PC-3 (cell line): Measurements from ENCODE around the gene CA5B.

Experiments used
- EZH2 ChIP-seq: fragments of 300-600 bp; sonication (generic); IDR thresholded peaks from one replicate; pipeline ENCODE4 v1.6.1; 2017; ENCODE audit warnings: antibody characterized with exemption, mild to moderate bottlenecking, low read length; ENCODE audit not compliant: unreplicated experiment
- TF ChIP-seq, protein P1 (sequence below): fragments of 300-600 bp; sonication (generic); conservative IDR thresholded peaks from 2 replicates; pipeline ENCODE4 v1.5.1; 2017; ENCODE audit warnings: antibody characterized with exemption, low read depth, mild to moderate bottlenecking, low read length

GRCh38 chrX:15719324-15719968 is 18.6 kb upstream of the CA5B start:
- TF ChIP-seq, protein P1, sequence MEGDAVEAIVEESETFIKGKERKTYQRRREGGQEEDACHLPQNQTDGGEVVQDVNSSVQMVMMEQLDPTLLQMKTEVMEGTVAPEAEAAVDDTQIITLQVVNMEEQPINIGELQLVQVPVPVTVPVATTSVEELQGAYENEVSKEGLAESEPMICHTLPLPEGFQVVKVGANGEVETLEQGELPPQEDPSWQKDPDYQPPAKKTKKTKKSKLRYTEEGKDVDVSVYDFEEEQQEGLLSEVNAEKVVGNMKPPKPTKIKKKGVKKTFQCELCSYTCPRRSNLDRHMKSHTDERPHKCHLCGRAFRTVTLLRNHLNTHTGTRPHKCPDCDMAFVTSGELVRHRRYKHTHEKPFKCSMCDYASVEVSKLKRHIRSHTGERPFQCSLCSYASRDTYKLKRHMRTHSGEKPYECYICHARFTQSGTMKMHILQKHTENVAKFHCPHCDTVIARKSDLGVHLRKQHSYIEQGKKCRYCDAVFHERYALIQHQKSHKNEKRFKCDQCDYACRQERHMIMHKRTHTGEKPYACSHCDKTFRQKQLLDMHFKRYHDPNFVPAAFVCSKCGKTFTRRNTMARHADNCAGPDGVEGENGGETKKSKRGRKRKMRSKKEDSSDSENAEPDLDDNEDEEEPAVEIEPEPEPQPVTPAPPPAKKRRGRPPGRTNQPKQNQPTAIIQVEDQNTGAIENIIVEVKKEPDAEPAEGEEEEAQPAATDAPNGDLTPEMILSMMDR = no peak
- no peak for TF ChIP-seq EZH2
